ENCODE data around the gene MAST2. TPM values are rescaled to one million over a fixed set of nuclear protein-coding genes. Genes with fewer than 3 reads are reported as not detected.

MAST2 gene
- total RNA-seq, 1 donor from 2014 or later = 12.6 TPM

- DNase-seq (ENCODE audit: low read depth) (peak; percentile 54), FAIRE-seq (no peak)
These were observed 175.8 kb downstream of the MAST2 start for GRCh38 chr1:45979074-45979777.

GRCh38 chr1:45979778-45980176 lies 176.4 kb downstream of the MAST2 start:
- Histone ChIP-seq H3K4me3 (ENCODE audit: low read depth, low read length) (no peak overlapping the region), H3K27me3 (ENCODE audit: control insufficient read depth, insufficient read depth, low read length) (no peaks in the 10 kb centered on the region), H3K36me3 (ENCODE audit: control insufficient read depth, insufficient read depth, low read length) (no peaks in the 10 kb centered on the region)
- TF ChIP-seq CTCF (IDR thresholded peaks at IDR 0.05; ENCODE audit: insufficient read depth, low read length, severe bottlenecking) = no peak
- no peak for DNase-seq (ENCODE audit: low read depth)
- no peak for FAIRE-seq

More at GRCh38 chr1:45979074-45979777, 175.8 kb downstream of the MAST2 start:
- H3K36me3 ChIP-seq (ENCODE audit: control insufficient read depth, insufficient read depth, low read length) = no peaks in the 10 kb centered on the region
- no peaks in the 10 kb centered on the region for H3K27me3 ChIP-seq (ENCODE audit: control insufficient read depth, insufficient read depth, low read length)
- no peak for TF ChIP-seq CTCF (IDR thresholded peaks at IDR 0.05; ENCODE audit: insufficient read depth, low read length, severe bottlenecking)
- no peak overlapping the region for H3K4me3 ChIP-seq (ENCODE audit: low read depth, low read length)

GRCh38 chr1:45982359-45982758 lies 178.9 kb downstream of the MAST2 start:
- Histone ChIP-seq H3K4me3 (ENCODE audit: low read depth, low read length) (no peak overlapping the region), H3K27me3 (ENCODE audit: control insufficient read depth, insufficient read depth, low read length) (no peaks in the 10 kb centered on the region), H3K36me3 (ENCODE audit: control insufficient read depth, insufficient read depth, low read length) (no peaks in the 10 kb centered on the region)
- FAIRE-seq (no peak), DNase-seq (ENCODE audit: low read depth) (no peak)
- TF ChIP-seq CTCF (IDR thresholded peaks at IDR 0.05; ENCODE audit: insufficient read depth, low read length, severe bottlenecking) = no peak

- FAIRE-seq = no peak
- TF ChIP-seq CTCF (IDR thresholded peaks at IDR 0.05; ENCODE audit: insufficient read depth, low read length, severe bottlenecking) = no peak
These were observed 180.6 kb downstream of the MAST2 start for GRCh38 chr1:45983967-45984366.

GRCh38 chr1:45987204-45987603 lies 183.8 kb downstream of the MAST2 start:
- no peak for TF ChIP-seq CTCF (IDR thresholded peaks at IDR 0.05; ENCODE audit: insufficient read depth, low read length, severe bottlenecking)
- DNase-seq (ENCODE audit: low read depth) (no peak), FAIRE-seq (no peak)
- Histone ChIP-seq H3K27me3 (ENCODE audit: control insufficient read depth, insufficient read depth, low read length) (no peaks in the 10 kb centered on the region), H3K36me3 (ENCODE audit: control insufficient read depth, insufficient read depth, low read length) (no peaks in the 10 kb centered on the region), H3K4me3 (ENCODE audit: low read depth, low read length) (no peak overlapping the region)

More at GRCh38 chr1:45983967-45984366, 180.6 kb downstream of the MAST2 start:
- no peak overlapping the region for H3K4me3 ChIP-seq (ENCODE audit: low read depth, low read length)
- no peaks in the 10 kb centered on the region for H3K36me3 ChIP-seq (ENCODE audit: control insufficient read depth, insufficient read depth, low read length)
- DNase-seq (ENCODE audit: low read depth) = no peak
- H3K27me3 ChIP-seq (ENCODE audit: control insufficient read depth, insufficient read depth, low read length) = no peaks in the 10 kb centered on the region

- DNase-seq (ENCODE audit: low read depth) (no peak), FAIRE-seq (no peak)
- no peak overlapping the region for H3K4me3 ChIP-seq (ENCODE audit: low read depth, low read length)
- no peaks in the 10 kb centered on the region for H3K36me3 ChIP-seq (ENCODE audit: control insufficient read depth, insufficient read depth, low read length)
- H3K27me3 ChIP-seq (ENCODE audit: control insufficient read depth, insufficient read depth, low read length) = no peaks in the 10 kb centered on the region
- no peak for TF ChIP-seq CTCF (IDR thresholded peaks at IDR 0.05; ENCODE audit: insufficient read depth, low read length, severe bottlenecking)
These were observed 185.8 kb downstream of the MAST2 start for GRCh38 chr1:45989249-45989648.

Data from bronchial epithelial cell (primary cell).